Esophagus (tissue), 2 donors: Measurements from ENCODE around the gene SYNRG. TPM values are rescaled to one million over a fixed set of nuclear protein-coding genes. Genes with fewer than 3 reads are reported as not detected.

Experiments used
- H3K27ac ChIP-seq, 2 donors: one replicate each; pipeline ENCODE4 v1.5.1; 2013; ENCODE audit warnings: low read depth in 2 of 2, mild to moderate bottlenecking in 2 of 2, inconsistent platforms in 1 of 2, low read length in 1 of 2, moderate library complexity in 1 of 2
- H3K27me3 ChIP-seq, 2 donors: one replicate each; pipeline ENCODE4 v1.6.1; 2013; ENCODE audit warnings: low read length in 2 of 2, control low read depth in 1 of 2, mild to moderate bottlenecking in 1 of 2; ENCODE audit not compliant: insufficient read depth in 2 of 2, control insufficient read depth in 1 of 2
- H3K36me3 ChIP-seq, 2 donors: one replicate each; pipeline ENCODE4 v1.6.1; 2013; ENCODE audit warnings: low read length in 1 of 2; ENCODE audit not compliant: control insufficient read depth in 2 of 2, insufficient read depth in 2 of 2
- H3K4me1 ChIP-seq, 2 donors: one replicate each; pipeline ENCODE4 v1.6.1; 2013; ENCODE audit warnings: low read length in 1 of 2; ENCODE audit not compliant: control insufficient read depth in 2 of 2, insufficient read depth in 2 of 2
- H3K4me3 ChIP-seq, 2 donors: one replicate each; pipeline ENCODE4 v1.5.1; 2013; ENCODE audit warnings: low read length in 2 of 2, mild to moderate bottlenecking in 2 of 2, low read depth in 1 of 2, moderate library complexity in 1 of 2
- H3K9me3 ChIP-seq, 2 donors: one replicate each; pipeline ENCODE4 v1.6.1; 2013; ENCODE audit warnings: mild to moderate bottlenecking in 2 of 2, low read depth in 1 of 2, low read length in 1 of 2, moderate library complexity in 1 of 2; ENCODE audit not compliant: control insufficient read depth in 2 of 2, insufficient read depth in 1 of 2
- WGBS, 2 donors: extraction: QIAGEN DNeasy Blood & Tissue Kit; methylation state at CpG; one replicate each; pipeline ENCODE4 v1.1.7; 2013; 5-methylcytosine and 5-hydroxymethylcytosine counted together
- polyA plus RNA-seq, 2 donors: library from polyadenylated mRNA; stranded (reverse); fragments of 200-250 nt; gene quantifications; one replicate each; pipeline ENCODE4 v1.2.3, GENCODE V29; 2013
- donor health status: healthy with polysubstance abuse.
- donor health status: Bipolar disorder and iron deficiency.

Gene SYNRG
- polyA plus RNA-seq, 2 donors = 7.6 to 8.2 TPM

DNA sequence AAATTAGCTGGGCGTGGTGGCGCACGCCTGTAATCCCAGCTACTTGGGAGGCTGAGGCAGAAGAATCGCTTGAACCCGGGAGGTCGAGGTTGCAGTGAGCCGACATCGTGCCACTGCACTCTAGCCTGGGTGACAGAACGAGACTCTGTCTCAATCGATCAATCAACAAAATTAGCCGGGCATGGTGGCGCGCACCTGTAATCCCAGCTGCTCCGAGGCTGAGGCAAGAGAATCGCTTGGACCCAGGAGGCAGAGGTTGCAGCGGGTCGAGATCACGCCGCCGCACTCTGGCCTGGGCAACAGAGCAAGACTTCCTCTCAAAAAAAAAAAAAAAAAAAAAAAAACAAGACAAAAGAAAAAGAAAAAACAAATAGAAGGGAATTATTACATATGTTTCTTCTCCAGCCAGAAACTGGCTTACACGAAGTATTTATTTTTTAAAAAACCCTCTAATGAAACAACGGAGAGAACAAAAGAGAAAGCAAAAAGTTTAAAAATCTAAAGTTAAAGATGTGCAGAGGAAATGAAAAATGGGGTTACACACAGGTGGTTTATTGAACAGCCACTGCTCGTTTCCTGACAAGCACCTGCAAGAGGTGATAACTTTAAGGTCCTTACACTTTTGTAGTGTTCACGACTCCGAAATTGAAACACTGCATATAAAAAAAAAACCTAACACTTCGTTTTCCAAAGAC lies 1.4 kb downstream of the SYNRG start:
- Histone ChIP-seq H3K27me3 (no peaks in the 10 kb centered on the region), H3K4me1 (peaks cover 0 to 2% of the 10 kb centered on the region in 2 donors), H3K4me3 (peak overlapping the region; percentile 18 to 99), H3K9me3 (no peaks in the 10 kb centered on the region), H3K36me3 (no peaks in the 10 kb centered on the region), H3K27ac (peak overlapping the region in 1 of 2 donors; percentile 50)
- 61 to 67% methylated on average over 26 of the region's 26 CpGs for WGBS, 2 donors

DNA sequence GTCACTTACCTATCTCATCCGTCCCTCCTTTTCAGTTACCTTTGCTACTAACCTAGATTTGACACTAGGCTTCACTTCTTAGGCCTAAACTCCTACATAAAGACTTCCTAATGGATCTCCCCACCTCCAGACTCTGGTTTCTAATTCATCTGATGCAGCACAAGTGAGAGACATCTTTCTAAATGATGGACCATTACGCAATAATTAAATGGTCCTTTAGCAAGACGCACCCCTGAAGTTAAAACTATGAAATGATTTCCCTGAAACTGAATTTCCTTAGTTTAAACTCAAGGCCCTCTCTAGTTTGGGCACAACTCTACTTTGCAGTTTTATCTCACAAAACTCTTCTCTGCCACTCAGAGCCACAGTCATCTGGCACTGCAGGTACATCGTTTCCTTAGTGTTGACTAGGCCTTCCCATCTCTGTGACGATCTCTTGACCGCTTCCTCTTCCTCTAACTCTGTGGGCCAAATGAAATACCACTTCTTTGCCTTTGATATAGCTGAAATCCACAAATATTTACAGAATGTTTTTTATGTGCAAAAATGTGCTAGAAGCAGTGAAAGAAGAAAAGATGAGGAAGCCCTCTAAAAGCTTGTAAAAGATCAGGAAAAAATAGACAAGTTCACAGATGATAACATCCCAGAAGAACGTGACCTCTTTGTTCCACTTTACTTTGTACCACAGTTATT lies 3.3 kb downstream of the SYNRG start:
- H3K36me3 ChIP-seq = no peaks in the 10 kb centered on the region
- peaks cover 0 to 2% of the 10 kb centered on the region in 2 donors for H3K4me1 ChIP-seq
- H3K27me3 ChIP-seq = no peaks in the 10 kb centered on the region
- no peak overlapping the region for H3K27ac ChIP-seq
- WGBS, 2 donors = 73 to 77% methylated on average over 7 of the region's 7 CpGs
- no peak overlapping the region for H3K4me3 ChIP-seq
- no peaks in the 10 kb centered on the region for H3K9me3 ChIP-seq

DNA sequence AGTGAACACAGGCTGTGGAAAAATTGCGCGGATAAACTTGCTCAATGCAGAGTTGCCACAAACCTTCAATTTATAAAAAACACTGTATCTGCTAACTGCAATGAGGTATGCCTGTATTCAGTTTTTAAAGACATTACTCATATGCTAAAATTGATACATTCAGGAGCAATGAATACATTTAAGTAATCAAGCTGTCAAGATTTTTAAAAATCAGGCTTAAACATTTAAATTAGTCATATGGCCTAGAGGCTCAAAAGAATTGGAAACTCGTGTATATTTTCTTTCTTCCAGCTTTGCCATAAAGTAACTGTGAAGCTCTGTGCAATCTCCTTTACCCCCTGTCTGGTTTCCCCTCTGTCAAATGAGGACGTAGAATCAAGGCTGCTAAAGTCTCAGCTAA lies 4.1 kb downstream of the SYNRG start:
- no peaks in the 10 kb centered on the region for H3K27me3 ChIP-seq
- peaks cover 0 to 2% of the 10 kb centered on the region in 2 donors for H3K4me1 ChIP-seq
- H3K4me3 ChIP-seq = no peak overlapping the region
- WGBS, 2 donors = 55 to 64% methylated on average over 4 of the region's 4 CpGs
- H3K9me3 ChIP-seq = no peaks in the 10 kb centered on the region
- H3K36me3 ChIP-seq = no peaks in the 10 kb centered on the region
- H3K27ac ChIP-seq = no peak overlapping the region

DNA sequence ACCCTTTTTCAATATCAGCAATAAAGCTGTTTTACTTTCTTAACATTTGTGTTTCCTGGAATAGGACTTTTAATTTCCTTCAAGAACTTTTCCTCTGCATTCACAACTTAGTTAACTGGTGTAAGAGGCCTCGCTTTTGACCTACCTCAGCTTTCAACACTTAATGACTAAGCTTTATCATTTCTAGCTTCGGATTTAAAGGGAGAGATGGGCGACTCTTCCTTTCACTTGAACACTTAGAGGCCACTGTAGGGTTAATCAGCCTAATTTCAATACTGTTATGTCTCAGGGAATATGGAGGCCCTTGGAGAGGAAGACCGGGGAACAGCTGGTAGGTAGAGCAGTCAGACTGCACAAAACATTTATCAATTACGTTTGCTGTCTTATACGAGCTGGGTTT lies 4.7 kb downstream of the SYNRG start:
- Histone ChIP-seq H3K27me3 (no peaks in the 10 kb centered on the region), H3K4me1 (peaks cover 0 to 2% of the 10 kb centered on the region in 2 donors), H3K9me3 (no peaks in the 10 kb centered on the region), H3K4me3 (no peak overlapping the region), H3K36me3 (no peaks in the 10 kb centered on the region), H3K27ac (no peak overlapping the region)
- WGBS, 2 donors = 73 to 78% methylated on average over 6 of the region's 6 CpGs

DNA sequence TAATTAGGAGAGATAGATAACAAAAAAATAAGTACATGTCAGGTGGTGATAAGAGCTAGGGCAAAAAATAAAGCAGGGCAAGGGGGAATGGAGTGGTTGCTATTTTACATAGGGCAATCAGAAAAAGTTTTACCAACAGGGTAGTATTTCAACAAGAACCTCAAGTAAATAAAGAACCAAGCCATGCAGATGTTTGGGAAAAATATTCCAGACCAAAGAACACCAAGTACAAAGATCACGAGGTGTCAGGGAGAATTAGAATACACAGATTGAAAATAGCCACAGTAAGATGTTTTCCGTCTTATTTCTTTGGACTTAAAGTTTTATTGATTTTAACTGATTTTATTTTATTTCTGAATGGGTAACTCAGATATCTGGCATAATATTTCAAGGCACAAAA lies 11.1 kb downstream of the SYNRG start:
- peaks cover 3 to 4% of the 10 kb centered on the region in 2 donors for H3K36me3 ChIP-seq
- no peaks in the 10 kb centered on the region for H3K4me1 ChIP-seq
- 96 to 99% methylated on average over 2 of the region's 2 CpGs for WGBS, 2 donors
- H3K27me3 ChIP-seq = no peaks in the 10 kb centered on the region
- no peaks in the 10 kb centered on the region for H3K9me3 ChIP-seq
- H3K27ac ChIP-seq = no peak overlapping the region
- H3K4me3 ChIP-seq = no peak overlapping the region

DNA sequence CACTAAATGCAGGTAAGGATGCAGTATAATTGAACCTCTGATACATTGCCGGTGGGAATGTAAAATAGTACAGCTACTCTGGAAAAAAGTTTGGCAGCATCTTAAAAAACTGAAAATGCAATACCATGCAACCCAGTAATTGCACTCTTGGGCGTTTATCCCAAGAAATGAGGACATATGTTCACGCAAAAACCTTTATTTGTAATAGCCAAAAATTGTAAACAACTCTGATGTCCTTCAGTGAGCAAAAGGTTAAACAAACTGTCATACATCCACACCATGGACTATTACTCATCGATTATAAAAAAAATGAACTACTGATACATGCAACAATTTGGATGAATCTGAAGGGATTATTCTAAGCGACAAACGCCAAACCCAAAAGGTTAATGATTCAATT lies 16.9 kb downstream of the SYNRG start:
- peaks cover 3 to 4% of the 10 kb centered on the region in 2 donors for H3K36me3 ChIP-seq
- H3K4me3 ChIP-seq = no peak overlapping the region
- no peaks in the 10 kb centered on the region for H3K27me3 ChIP-seq
- no peaks in the 10 kb centered on the region for H3K9me3 ChIP-seq
- H3K27ac ChIP-seq = no peak overlapping the region
- no peaks in the 10 kb centered on the region for H3K4me1 ChIP-seq
- 76 to 87% methylated on average over 6 of the region's 6 CpGs for WGBS, 2 donors

DNA sequence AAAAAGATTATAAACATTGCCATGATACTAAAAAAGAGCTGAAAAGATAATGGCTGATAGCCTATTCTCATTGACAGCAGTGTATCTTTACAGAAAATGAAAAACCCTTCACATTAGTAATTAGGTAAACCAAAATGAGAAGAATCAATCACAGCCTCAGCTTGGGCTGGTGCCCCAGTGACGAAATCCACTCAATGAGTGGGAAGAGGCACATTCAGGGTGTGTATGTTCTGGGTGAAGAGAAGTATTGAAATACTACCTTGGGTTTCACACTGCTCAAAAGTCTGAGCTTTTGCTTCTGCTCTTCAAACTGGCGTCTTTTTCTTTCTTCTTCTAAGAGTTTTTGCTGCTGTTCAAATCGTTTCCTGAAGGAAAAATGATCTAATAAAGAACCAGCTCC lies 24.2 kb downstream of the SYNRG start:
- 88 to 90% methylated on average over 3 of the region's 3 CpGs for WGBS, 2 donors
- Histone ChIP-seq H3K9me3 (no peaks in the 10 kb centered on the region), H3K27ac (no peak overlapping the region), H3K4me3 (no peak overlapping the region), H3K4me1 (no peaks in the 10 kb centered on the region), H3K36me3 (peaks cover 3 to 6% of the 10 kb centered on the region in 2 donors), H3K27me3 (no peaks in the 10 kb centered on the region)

DNA sequence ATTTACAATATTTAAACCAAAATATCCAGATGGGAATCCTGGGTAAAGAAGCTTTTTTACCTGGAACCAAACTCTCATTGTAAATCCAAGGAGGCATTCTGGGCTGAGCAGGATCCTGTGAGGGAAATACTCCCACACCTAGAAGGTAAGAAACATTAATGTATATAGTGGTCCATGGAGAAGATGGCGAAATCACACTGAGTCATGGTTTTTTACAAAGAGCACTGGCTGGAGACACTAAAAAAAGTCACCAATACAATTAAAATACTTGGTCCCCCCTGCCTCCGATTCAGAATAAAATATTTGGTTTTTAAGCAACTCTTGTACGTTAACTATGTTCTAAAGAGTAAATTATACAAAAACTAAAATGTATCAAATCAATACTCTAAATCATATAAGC lies 32.9 kb downstream of the SYNRG start:
- no peak overlapping the region for H3K4me3 ChIP-seq
- no peaks in the 10 kb centered on the region for H3K4me1 ChIP-seq
- no peaks in the 10 kb centered on the region for H3K9me3 ChIP-seq
- 92 to 96% methylated on average over 3 of the region's 3 CpGs for WGBS, 2 donors
- H3K27ac ChIP-seq = no peak overlapping the region
- peaks cover 6 to 8% of the 10 kb centered on the region in 2 donors for H3K36me3 ChIP-seq
- H3K27me3 ChIP-seq = no peaks in the 10 kb centered on the region

DNA sequence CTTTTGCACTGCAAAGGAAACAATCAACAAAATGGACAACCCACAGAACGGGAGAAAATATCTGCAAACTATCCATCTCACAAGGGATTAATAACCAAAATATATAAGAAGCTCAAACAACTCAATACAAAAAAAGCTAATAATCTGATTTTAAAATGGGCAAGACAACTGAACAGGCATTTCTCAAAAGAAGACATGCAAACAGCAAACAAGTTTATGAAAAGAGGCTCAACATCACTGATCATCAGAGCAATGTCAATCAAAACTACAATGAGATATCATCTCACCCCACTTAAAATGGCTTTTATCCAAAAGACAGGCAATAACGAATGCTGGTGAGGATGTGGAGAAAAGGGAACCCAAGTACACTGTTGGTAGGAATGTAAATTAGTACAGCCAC lies 34.8 kb downstream of the SYNRG start:
- 94 to 98% methylated on average over 2 of the region's 2 CpGs for WGBS, 2 donors

DNA sequence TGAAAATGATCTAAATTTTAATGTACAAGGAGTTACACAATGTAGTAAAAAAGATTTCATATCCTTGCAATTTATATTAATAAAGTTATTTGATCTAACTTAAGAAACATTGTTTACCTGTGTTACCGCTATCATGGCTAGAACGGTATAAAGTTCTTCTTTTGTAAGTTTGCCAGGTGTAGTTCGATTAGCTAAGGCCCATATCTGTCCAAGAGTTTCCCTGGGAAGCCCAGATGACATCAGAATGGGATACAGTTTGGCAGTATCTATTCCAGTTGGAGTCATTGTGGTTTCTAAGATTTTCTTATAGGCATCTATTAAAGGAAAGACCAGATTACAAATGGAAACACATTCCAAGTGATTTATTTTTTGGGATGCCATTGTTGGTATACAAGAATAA lies 37.5 kb downstream of the SYNRG start:
- no peak overlapping the region for H3K4me3 ChIP-seq
- no peak overlapping the region for H3K27ac ChIP-seq
- peaks cover 4 to 9% of the 10 kb centered on the region in 2 donors for H3K36me3 ChIP-seq
- H3K9me3 ChIP-seq = no peaks in the 10 kb centered on the region
- 84 to 85% methylated on average over 3 of the region's 3 CpGs for WGBS, 2 donors
- no peaks in the 10 kb centered on the region for H3K4me1 ChIP-seq
- no peaks in the 10 kb centered on the region for H3K27me3 ChIP-seq

More for the DNA sequence above, 34.8 kb downstream of the SYNRG start:
- H3K4me3 ChIP-seq = no peak overlapping the region
- no peaks in the 10 kb centered on the region for H3K27me3 ChIP-seq
- H3K9me3 ChIP-seq = no peaks in the 10 kb centered on the region
- H3K27ac ChIP-seq = no peak overlapping the region
- no peaks in the 10 kb centered on the region for H3K4me1 ChIP-seq
- peaks cover 6 to 11% of the 10 kb centered on the region in 2 donors for H3K36me3 ChIP-seq
